Liver (tissue), 9 donors: ENCODE results near the gene SATB1. TPM values are rescaled to one million over a fixed set of nuclear protein-coding genes. Genes with fewer than 3 reads are reported as not detected.

Source experiments
- DNase-seq: peaks from one replicate; pipeline ENCODE4 v3.0.0-alpha.2; 2017; ENCODE audit warnings: low spot score
- H3K27ac ChIP-seq, 2 donors: one replicate each; pipeline ENCODE4 v1.7.0; 2013; ENCODE audit warnings: inconsistent platforms in 2 of 2, low read length in 2 of 2, control low read depth in 1 of 2, low read depth in 1 of 2, mild to moderate bottlenecking in 1 of 2
- H3K27me3 ChIP-seq, 4 donors: one replicate each; pipeline versions ENCODE4 v1.6.1 to v1.7.0; 2013; ENCODE audit warnings: low read length in 3 of 4, inconsistent platforms in 1 of 4, mild to moderate bottlenecking in 1 of 4, moderate library complexity in 1 of 4; ENCODE audit not compliant: control insufficient read depth in 4 of 4, insufficient read depth in 4 of 4
- H3K36me3 ChIP-seq, 4 donors: one replicate each; pipeline versions ENCODE4 v1.6.1 to v1.7.0; 2013; ENCODE audit warnings: low read length in 3 of 4, mild to moderate bottlenecking in 3 of 4, low read depth in 1 of 4, moderate library complexity in 1 of 4; ENCODE audit not compliant: control insufficient read depth in 4 of 4, insufficient read depth in 3 of 4
- H3K4me1 ChIP-seq, 4 donors: one replicate each; pipeline versions ENCODE4 v1.6.1 to v1.7.0; 2013; ENCODE audit warnings: low read length in 3 of 4, mild to moderate bottlenecking in 3 of 4, moderate library complexity in 1 of 4; ENCODE audit not compliant: control insufficient read depth in 4 of 4, insufficient read depth in 4 of 4
- H3K4me3 ChIP-seq, 3 donors: one replicate each; pipeline versions ENCODE4 v1.6.1 to v1.7.0; 2013; ENCODE audit warnings: low read length in 3 of 3, control low read depth in 1 of 3, low read depth in 1 of 3, mild to moderate bottlenecking in 1 of 3
- H3K9ac ChIP-seq, 2 donors: one replicate each; pipeline ENCODE4 v1.7.0; 2013; ENCODE audit warnings: low read length in 2 of 2, mild to moderate bottlenecking in 2 of 2, moderate library complexity in 2 of 2, control low read depth in 1 of 2, low read depth in 1 of 2
- H3K9me3 ChIP-seq, 4 donors: one replicate each; pipeline versions ENCODE4 v1.6.1 to v1.7.0; 2013; ENCODE audit warnings: low read length in 3 of 4; ENCODE audit not compliant: control insufficient read depth in 4 of 4
- GABPA ChIP-seq, 2 donors: IDR thresholded peaks in 1 of 2; conservative IDR thresholded peaks in 1 of 2; 2 replicates each; pipeline ENCODE4 v1.6.1; 2016; ENCODE audit warnings: antibody characterized with exemption in 2 of 2, mild to moderate bottlenecking in 1 of 2, moderate library complexity in 1 of 2
- HNF4A ChIP-seq, 2 donors: conservative IDR thresholded peaks; 2 replicates each; pipeline ENCODE4 v1.6.1; 2016; ENCODE audit warnings: antibody characterized with exemption in 2 of 2, mild to moderate bottlenecking in 2 of 2
- JUND ChIP-seq, 2 donors: IDR thresholded peaks; 2 replicates each; pipeline ENCODE4 v1.6.1; 2016; ENCODE audit warnings: antibody characterized with exemption in 2 of 2
- NR2F2 ChIP-seq: IDR thresholded peaks from 2 replicates; pipeline ENCODE4 v1.6.1; 2016; ENCODE audit warnings: antibody characterized with exemption
- RAD21 ChIP-seq, 2 donors: IDR thresholded peaks; 2 replicates each; pipeline ENCODE4 v1.6.1; 2016; ENCODE audit warnings: antibody characterized with exemption in 2 of 2, mild to moderate bottlenecking in 2 of 2
- RXRA ChIP-seq, 2 donors: IDR thresholded peaks; 2 replicates each; pipeline ENCODE4 v1.6.1; 2017 to 2018; ENCODE audit warnings: antibody characterized with exemption in 2 of 2, mild to moderate bottlenecking in 1 of 2
- TAF1 ChIP-seq: conservative IDR thresholded peaks from 2 replicates; pipeline ENCODE4 v1.6.1; 2016; ENCODE audit warnings: antibody characterized with exemption, mild to moderate bottlenecking
- WGBS: extraction: QIAGEN DNeasy Blood & Tissue Kit; methylation state at CpG from one replicate; pipeline ENCODE4 v1.1.7; 2013; 5-methylcytosine and 5-hydroxymethylcytosine counted together
- polyA plus RNA-seq, 2 donors: library from polyadenylated mRNA; stranded (reverse) in 1 of 2; unstranded in 1 of 2; fragments of 200-250 nt in 1 of 2; fragments of >200 nt in 1 of 2; fragmentation: Nextera tagmentation in 1 of 2; extraction: Ambion mirVana in 1 of 2; gene quantifications; one replicate each; pipeline versions ENCODE4 v1.2.1 to v1.2.3, GENCODE V29; 2013 to 2015
- total RNA-seq, 2 donors: library from RNA; depleted of rRNA; stranded (reverse); fragments of >200 nt; gene quantifications; one replicate each; pipeline ENCODE4 v1.2.3, GENCODE V29; 2014
- TF ChIP-seq, protein P1 (sequence below): IDR thresholded peaks from 2 replicates; pipeline ENCODE4 v1.6.1; 2016; ENCODE audit warnings: antibody characterized with exemption
- TF ChIP-seq, protein P2 (sequence below): IDR thresholded peaks from 2 replicates; pipeline ENCODE4 v1.6.1; 2016; ENCODE audit warnings: antibody characterized with exemption, mild to moderate bottlenecking
- TF ChIP-seq, protein P3 (sequence below): IDR thresholded peaks from 2 replicates; pipeline ENCODE4 v1.6.1; 2016; ENCODE audit warnings: antibody characterized with exemption
- TF ChIP-seq, protein P4 (sequence below): fragments of 150-350 bp; IDR thresholded peaks from 2 replicates; pipeline ENCODE4 v1.5.1; 2017; ENCODE audit warnings: improper control_type of control experiment, low read depth, low read length; ENCODE audit not compliant: missing input control
- TF ChIP-seq, protein P5 (sequence below): IDR thresholded peaks from 2 replicates; pipeline ENCODE4 v1.6.1; 2016; ENCODE audit warnings: antibody characterized with exemption
- donor health status: healthy.
- donor health status: healthy.
- donor health status: healthy.
- donor health status: healthy.
- donor health status: healthy.

Gene SATB1
- total and polyA plus RNA-seq, 4 donors: 4.3 to 23.7 (median 10.5) TPM

DNA sequence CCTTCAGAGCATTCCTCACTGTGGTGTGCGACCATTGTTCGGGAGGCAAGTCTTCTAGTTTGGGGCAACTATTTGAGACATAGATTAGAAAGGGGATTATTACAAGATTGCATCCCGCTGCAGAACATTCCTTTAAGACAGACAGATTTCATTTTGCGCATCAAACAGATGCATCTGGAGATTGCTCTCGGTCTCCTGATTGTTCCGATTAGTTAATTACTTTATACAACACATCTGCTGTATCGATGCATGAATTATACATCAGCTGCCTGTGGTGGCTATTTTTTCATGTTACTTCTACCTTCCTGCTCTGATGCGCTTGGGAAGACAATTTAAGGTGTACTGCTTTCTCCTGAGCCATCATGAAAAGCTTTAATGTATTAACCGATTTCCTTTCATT lies 10.0 kb downstream of the SATB1 start:
- Histone ChIP-seq H3K27ac (no peak overlapping the region), H3K27me3 (no peaks in the 10 kb centered on the region), H3K9me3 (no peaks in the 10 kb centered on the region), H3K4me1 (no peaks in the 10 kb centered on the region), H3K4me3 (no peak overlapping the region), H3K9ac (no peak overlapping the region), H3K36me3 (peaks cover 4 to 43% (median 18%) of the 10 kb centered on the region in 4 donors)
- no peak for DNase-seq
- TF ChIP-seq NR2F2 (no peak), HNF4A (conservative IDR thresholded peaks at IDR 0.05) (no peak), JUND (IDR thresholded peaks at IDR 0.05) (no peak), GABPA (IDR thresholded peaks at IDR 0.05 in 1 of 2, conservative IDR thresholded peaks at IDR 0.05 in 1 of 2) (no peak), RAD21 (IDR thresholded peaks at IDR 0.05) (no peak), TAF1 (no peak), RXRA (IDR thresholded peaks at IDR 0.05) (no peak)
- TF ChIP-seq, protein P1, sequence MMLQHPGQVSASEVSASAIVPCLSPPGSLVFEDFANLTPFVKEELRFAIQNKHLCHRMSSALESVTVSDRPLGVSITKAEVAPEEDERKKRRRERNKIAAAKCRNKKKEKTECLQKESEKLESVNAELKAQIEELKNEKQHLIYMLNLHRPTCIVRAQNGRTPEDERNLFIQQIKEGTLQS: no peak
- TF ChIP-seq, protein P2, sequence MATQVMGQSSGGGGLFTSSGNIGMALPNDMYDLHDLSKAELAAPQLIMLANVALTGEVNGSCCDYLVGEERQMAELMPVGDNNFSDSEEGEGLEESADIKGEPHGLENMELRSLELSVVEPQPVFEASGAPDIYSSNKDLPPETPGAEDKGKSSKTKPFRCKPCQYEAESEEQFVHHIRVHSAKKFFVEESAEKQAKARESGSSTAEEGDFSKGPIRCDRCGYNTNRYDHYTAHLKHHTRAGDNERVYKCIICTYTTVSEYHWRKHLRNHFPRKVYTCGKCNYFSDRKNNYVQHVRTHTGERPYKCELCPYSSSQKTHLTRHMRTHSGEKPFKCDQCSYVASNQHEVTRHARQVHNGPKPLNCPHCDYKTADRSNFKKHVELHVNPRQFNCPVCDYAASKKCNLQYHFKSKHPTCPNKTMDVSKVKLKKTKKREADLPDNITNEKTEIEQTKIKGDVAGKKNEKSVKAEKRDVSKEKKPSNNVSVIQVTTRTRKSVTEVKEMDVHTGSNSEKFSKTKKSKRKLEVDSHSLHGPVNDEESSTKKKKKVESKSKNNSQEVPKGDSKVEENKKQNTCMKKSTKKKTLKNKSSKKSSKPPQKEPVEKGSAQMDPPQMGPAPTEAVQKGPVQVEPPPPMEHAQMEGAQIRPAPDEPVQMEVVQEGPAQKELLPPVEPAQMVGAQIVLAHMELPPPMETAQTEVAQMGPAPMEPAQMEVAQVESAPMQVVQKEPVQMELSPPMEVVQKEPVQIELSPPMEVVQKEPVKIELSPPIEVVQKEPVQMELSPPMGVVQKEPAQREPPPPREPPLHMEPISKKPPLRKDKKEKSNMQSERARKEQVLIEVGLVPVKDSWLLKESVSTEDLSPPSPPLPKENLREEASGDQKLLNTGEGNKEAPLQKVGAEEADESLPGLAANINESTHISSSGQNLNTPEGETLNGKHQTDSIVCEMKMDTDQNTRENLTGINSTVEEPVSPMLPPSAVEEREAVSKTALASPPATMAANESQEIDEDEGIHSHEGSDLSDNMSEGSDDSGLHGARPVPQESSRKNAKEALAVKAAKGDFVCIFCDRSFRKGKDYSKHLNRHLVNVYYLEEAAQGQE: no peak
- TF ChIP-seq, protein P3, sequence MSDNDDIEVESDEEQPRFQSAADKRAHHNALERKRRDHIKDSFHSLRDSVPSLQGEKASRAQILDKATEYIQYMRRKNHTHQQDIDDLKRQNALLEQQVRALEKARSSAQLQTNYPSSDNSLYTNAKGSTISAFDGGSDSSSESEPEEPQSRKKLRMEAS: no peak
- TF ChIP-seq, protein P4, sequence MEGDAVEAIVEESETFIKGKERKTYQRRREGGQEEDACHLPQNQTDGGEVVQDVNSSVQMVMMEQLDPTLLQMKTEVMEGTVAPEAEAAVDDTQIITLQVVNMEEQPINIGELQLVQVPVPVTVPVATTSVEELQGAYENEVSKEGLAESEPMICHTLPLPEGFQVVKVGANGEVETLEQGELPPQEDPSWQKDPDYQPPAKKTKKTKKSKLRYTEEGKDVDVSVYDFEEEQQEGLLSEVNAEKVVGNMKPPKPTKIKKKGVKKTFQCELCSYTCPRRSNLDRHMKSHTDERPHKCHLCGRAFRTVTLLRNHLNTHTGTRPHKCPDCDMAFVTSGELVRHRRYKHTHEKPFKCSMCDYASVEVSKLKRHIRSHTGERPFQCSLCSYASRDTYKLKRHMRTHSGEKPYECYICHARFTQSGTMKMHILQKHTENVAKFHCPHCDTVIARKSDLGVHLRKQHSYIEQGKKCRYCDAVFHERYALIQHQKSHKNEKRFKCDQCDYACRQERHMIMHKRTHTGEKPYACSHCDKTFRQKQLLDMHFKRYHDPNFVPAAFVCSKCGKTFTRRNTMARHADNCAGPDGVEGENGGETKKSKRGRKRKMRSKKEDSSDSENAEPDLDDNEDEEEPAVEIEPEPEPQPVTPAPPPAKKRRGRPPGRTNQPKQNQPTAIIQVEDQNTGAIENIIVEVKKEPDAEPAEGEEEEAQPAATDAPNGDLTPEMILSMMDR: no peak
- TF ChIP-seq, protein P5, sequence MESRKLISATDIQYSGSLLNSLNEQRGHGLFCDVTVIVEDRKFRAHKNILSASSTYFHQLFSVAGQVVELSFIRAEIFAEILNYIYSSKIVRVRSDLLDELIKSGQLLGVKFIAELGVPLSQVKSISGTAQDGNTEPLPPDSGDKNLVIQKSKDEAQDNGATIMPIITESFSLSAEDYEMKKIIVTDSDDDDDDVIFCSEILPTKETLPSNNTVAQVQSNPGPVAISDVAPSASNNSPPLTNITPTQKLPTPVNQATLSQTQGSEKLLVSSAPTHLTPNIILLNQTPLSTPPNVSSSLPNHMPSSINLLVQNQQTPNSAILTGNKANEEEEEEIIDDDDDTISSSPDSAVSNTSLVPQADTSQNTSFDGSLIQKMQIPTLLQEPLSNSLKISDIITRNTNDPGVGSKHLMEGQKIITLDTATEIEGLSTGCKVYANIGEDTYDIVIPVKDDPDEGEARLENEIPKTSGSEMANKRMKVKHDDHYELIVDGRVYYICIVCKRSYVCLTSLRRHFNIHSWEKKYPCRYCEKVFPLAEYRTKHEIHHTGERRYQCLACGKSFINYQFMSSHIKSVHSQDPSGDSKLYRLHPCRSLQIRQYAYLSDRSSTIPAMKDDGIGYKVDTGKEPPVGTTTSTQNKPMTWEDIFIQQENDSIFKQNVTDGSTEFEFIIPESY: no peak
- WGBS: 98% methylated on average over 9 of the region's 9 CpGs

DNA sequence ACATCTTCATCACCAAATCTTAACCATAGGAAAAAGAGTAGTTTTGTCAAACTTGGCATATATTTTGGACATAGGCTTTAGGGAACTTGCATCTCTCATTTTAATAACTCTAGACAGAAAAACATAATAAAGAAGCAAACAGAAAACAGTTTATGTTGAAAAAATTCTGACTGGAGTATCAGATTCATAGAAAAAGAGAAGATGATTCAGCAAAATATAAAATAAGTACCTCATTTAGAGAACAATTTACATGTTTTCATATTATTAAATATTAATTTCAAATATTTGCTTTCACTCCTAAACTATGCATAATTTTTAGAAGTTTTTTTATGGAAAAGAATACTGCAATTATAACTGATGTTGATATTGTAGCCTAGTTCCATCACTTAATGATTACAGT lies 12.5 kb downstream of the SATB1 start:
- no peaks in the 10 kb centered on the region for H3K9me3 ChIP-seq
- H3K36me3 ChIP-seq: peaks cover 4 to 35% (median 17%) of the 10 kb centered on the region in 4 donors
- H3K9ac ChIP-seq: no peak overlapping the region
- H3K4me3 ChIP-seq: no peak overlapping the region
- H3K27me3 ChIP-seq: no peaks in the 10 kb centered on the region
- H3K27ac ChIP-seq: no peak overlapping the region
- TF ChIP-seq RAD21 (IDR thresholded peaks at IDR 0.05): no peak
- no peaks in the 10 kb centered on the region for H3K4me1 ChIP-seq
- no peak for DNase-seq
